GM12874 (cell line): ENCODE results near the gene PAQR7.

Source experiments
- CTCF ChIP-seq: IDR thresholded peaks from 2 replicates; pipeline ENCODE4 v1.5.1; 2011; ENCODE audit warnings: low read depth, mild to moderate bottlenecking, control low read depth, low read length, moderate library complexity; ENCODE audit not compliant: insufficient read depth

The PAQR7 gene

GRCh38 chr1:25914074-25914995 lies 38.8 kb upstream of the PAQR7 start:
- no peak for TF ChIP-seq CTCF

- TF ChIP-seq CTCF: no peak
These were observed 37.7 kb upstream of the PAQR7 start for GRCh38 chr1:25913206-25913605.

GRCh38 chr1:25912076-25912831 lies 36.7 kb upstream of the PAQR7 start:
- no peak for TF ChIP-seq CTCF

GRCh38 chr1:25911162-25911561 lies 35.7 kb upstream of the PAQR7 start:
- TF ChIP-seq CTCF: no peak

- TF ChIP-seq CTCF: no peak
These were observed 33.5 kb upstream of the PAQR7 start for GRCh38 chr1:25909040-25909439.

- no peak for TF ChIP-seq CTCF
These were observed 32.7 kb upstream of the PAQR7 start for GRCh38 chr1:25908161-25908560.

- no peak for TF ChIP-seq CTCF
These were observed 32.1 kb upstream of the PAQR7 start for GRCh38 chr1:25907601-25908000.
